ENCODE results near the gene CFAP53.

DNA sequence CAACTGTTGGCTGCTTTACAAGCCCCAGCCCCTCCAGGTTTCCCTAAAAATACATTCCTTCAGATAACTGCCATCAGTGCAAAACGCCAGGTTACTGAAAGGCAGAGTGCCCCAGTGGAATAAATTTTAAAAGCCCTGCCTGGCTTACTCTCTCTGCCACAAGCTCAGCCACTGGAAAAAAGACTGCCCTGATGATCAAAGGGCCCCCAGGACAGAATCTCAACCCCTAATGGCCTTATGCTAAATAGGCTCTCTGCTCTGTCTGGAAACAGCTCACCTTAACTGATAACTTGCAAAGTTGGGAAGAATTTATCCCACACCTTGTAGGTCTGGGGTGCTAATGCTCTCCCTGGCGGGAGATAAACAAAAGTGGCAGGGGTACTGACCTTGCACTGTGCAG is 33.9 kb downstream of the CFAP53 start:
- no peak for TF ChIP-seq POLR2A (IDR thresholded peaks at IDR 0.05; ENCODE audit: low read length)
- TF ChIP-seq GATA1 (IDR thresholded peaks at IDR 0.05; ENCODE audit: low read depth, low read length) = no peak
